MM.1S (cell line): ENCODE data around the gene SYNE1.

Experiments used
- DNase-seq: peaks from one replicate; pipeline ENCODE4 v3.0.0-alpha.2; 2015
- H2AFZ ChIP-seq: fragments of 300-600 bp; sonication (generic); 2 replicates; pipeline ENCODE4 v1.6.0; 2016; ENCODE audit warnings: antibody characterized with exemption, low read length
- H3F3A ChIP-seq: fragments of 300-600 bp; sonication (generic); 2 replicates; pipeline ENCODE4 v1.6.1; 2016; ENCODE audit warnings: mild to moderate bottlenecking, antibody characterized with exemption, low read length, moderate library complexity, mixed read lengths; ENCODE audit not compliant: insufficient read depth
- H3K27ac ChIP-seq: fragments of 300-600 bp; sonication (generic); 2 replicates; pipeline ENCODE4 v1.5.1; 2016; ENCODE audit warnings: mild to moderate bottlenecking, low read length
- H3K27me3 ChIP-seq: fragments of 300-600 bp; sonication (generic); replicated peaks from 2 replicates; pipeline ENCODE4 v1.6.0; 2016; ENCODE audit warnings: low read length; ENCODE audit not compliant: insufficient read depth
- H3K36me3 ChIP-seq: fragments of 300-600 bp; sonication (generic); replicated peaks from 2 replicates; pipeline ENCODE4 v1.6.1; 2016; ENCODE audit warnings: mild to moderate bottlenecking, low read length, mixed read lengths; ENCODE audit not compliant: insufficient read depth
- H3K4me1 ChIP-seq: fragments of 300-600 bp; sonication (generic); 2 replicates; pipeline ENCODE4 v1.6.1; 2016; ENCODE audit warnings: low read length, mixed read lengths
- H3K4me2 ChIP-seq: fragments of 300-600 bp; sonication (generic); 2 replicates; pipeline ENCODE4 v1.6.0; 2016; ENCODE audit warnings: low read depth, low read length
- H3K4me3 ChIP-seq: fragments of 300-600 bp; sonication (generic); 2 replicates; pipeline ENCODE4 v1.5.1; 2016; ENCODE audit warnings: low read length, mixed read lengths
- H3K79me2 ChIP-seq: fragments of 300-600 bp; sonication (generic); 2 replicates; pipeline ENCODE4 v1.6.1; 2016; ENCODE audit warnings: mixed run types, low read length, mixed read lengths
- H3K9ac ChIP-seq: fragments of 300-600 bp; sonication (generic); 2 replicates; pipeline ENCODE4 v1.6.1; 2016; ENCODE audit warnings: low read length, mixed read lengths
- H3K9me2 ChIP-seq: fragments of 300-600 bp; sonication (generic); replicated peaks from 2 replicates; pipeline ENCODE4 v1.6.1; 2016; ENCODE audit warnings: mild to moderate bottlenecking, low read length, mixed read lengths; ENCODE audit not compliant: insufficient read depth
- H3K9me3 ChIP-seq: fragments of 300-600 bp; sonication (generic); replicated peaks from 2 replicates; pipeline ENCODE4 v1.6.1; 2016; ENCODE audit warnings: mild to moderate bottlenecking, low read length, mixed read lengths; ENCODE audit not compliant: insufficient read depth
- H4K20me1 ChIP-seq: fragments of 300-600 bp; sonication (generic); 2 replicates; pipeline ENCODE4 v1.6.1; 2016; ENCODE audit warnings: mild to moderate bottlenecking, low read length, moderate library complexity, mixed read lengths; ENCODE audit not compliant: insufficient read depth
- CTCF ChIP-seq: fragments of 300-600 bp; sonication (generic); IDR thresholded peaks from 2 replicates; pipeline ENCODE4 v1.5.1; 2016; ENCODE audit warnings: antibody characterized with exemption, low read length, mixed read lengths
- EZH2 ChIP-seq: fragments of 300-600 bp; sonication (generic); optimal IDR thresholded peaks from 2 replicates; pipeline ENCODE3; 2017; ENCODE audit warnings: low read depth, mild to moderate bottlenecking, antibody characterized with exemption, low read length, mixed read lengths
- EZH2phosphoT487 ChIP-seq: fragments of 300-600 bp; sonication (generic); IDR thresholded peaks from 2 replicates; pipeline ENCODE4 v1.6.1; 2018; ENCODE audit warnings: antibody characterized with exemption, low read length

The SYNE1 gene

GRCh38 chr6:152180601-152181000 lies 456.6 kb downstream of the SYNE1 start:
- Histone ChIP-seq H3K36me3 (no peaks in the 10 kb centered on the region), H3K4me1 (no peaks in the 10 kb centered on the region), H3K9me3 (no peaks in the 10 kb centered on the region), H4K20me1 (no peaks in the 10 kb centered on the region), H3K27ac (no peak overlapping the region), H3K4me2 (no peak overlapping the region), H3K9ac (no peak overlapping the region), H2AFZ (no peak overlapping the region), H3K27me3 (no peaks in the 10 kb centered on the region), H3K9me2 (no peaks in the 10 kb centered on the region), H3K4me3 (no peak overlapping the region), H3F3A (peaks cover 6% of the 10 kb centered on the region; the same call in 1 of the 2 replicates), H3K79me2 (no peaks in the 10 kb centered on the region)
- TF ChIP-seq EZH2 (no peak), CTCF (no peak), EZH2phosphoT487 (no peak)
- no peak for DNase-seq

GRCh38 chr6:152176268-152176667 lies 460.9 kb downstream of the SYNE1 start:
- TF ChIP-seq EZH2phosphoT487 = no peak

GRCh38 chr6:152173957-152174356 lies 463.2 kb downstream of the SYNE1 start:
- H3K4me2 ChIP-seq = no peak overlapping the region
- H3K27ac ChIP-seq = no peak overlapping the region
- no peaks in the 10 kb centered on the region for H3K79me2 ChIP-seq

More at GRCh38 chr6:152176268-152176667, 460.9 kb downstream of the SYNE1 start:
- Histone ChIP-seq H3F3A (no peaks in the 10 kb centered on the region), H3K4me2 (no peak overlapping the region), H4K20me1 (no peaks in the 10 kb centered on the region), H3K9me2 (no peaks in the 10 kb centered on the region), H3K9ac (no peak overlapping the region), H3K27me3 (no peaks in the 10 kb centered on the region), H3K9me3 (no peaks in the 10 kb centered on the region), H3K4me1 (no peaks in the 10 kb centered on the region), H3K79me2 (no peaks in the 10 kb centered on the region), H2AFZ (no peak overlapping the region), H3K27ac (no peak overlapping the region), H3K36me3 (no peaks in the 10 kb centered on the region), H3K4me3 (no peak overlapping the region)
- DNase-seq = no peak

More at GRCh38 chr6:152173957-152174356, 463.2 kb downstream of the SYNE1 start:
- no peak overlapping the region for H2AFZ ChIP-seq
- no peaks in the 10 kb centered on the region for H3K4me1 ChIP-seq
- TF ChIP-seq EZH2phosphoT487 = no peak
- no peak for TF ChIP-seq EZH2
- TF ChIP-seq CTCF = no peak
- H3F3A ChIP-seq = no peaks in the 10 kb centered on the region
- no peak for DNase-seq
- H3K9me3 ChIP-seq = no peaks in the 10 kb centered on the region
- no peak overlapping the region for H3K4me3 ChIP-seq
- no peaks in the 10 kb centered on the region for H3K9me2 ChIP-seq
- no peaks in the 10 kb centered on the region for H4K20me1 ChIP-seq
- H3K36me3 ChIP-seq = no peaks in the 10 kb centered on the region
- H3K27me3 ChIP-seq = no peaks in the 10 kb centered on the region
- no peak overlapping the region for H3K9ac ChIP-seq
